ENCODE data around the gene EVI5L. TPM values are rescaled to one million over a fixed set of nuclear protein-coding genes. Genes with fewer than 3 reads are reported as not detected.
A peak's percentile ranks its signal among the peaks of the same experiment; 100 is the strongest.

EVI5L gene
- polyA plus RNA-seq, result 1 to 10 TPM; 2.9 to 8.4 (median 5.6) TPM
- long read RNA-seq, donor 1, result 0 reads
- long read RNA-seq, donor 2, result 0 reads
- long read RNA-seq, donor 3, partial matches to known transcripts, result 132 of 132 reads
- long read RNA-seq, donor 3, other reads (novel, unspliced or antisense), result 0 of 132 reads
- long read RNA-seq, donor 4, result 0 reads
- long read RNA-seq, donor 5, partial matches to known transcripts, result 0 of 8 reads
- long read RNA-seq, donor 5, other reads (novel, unspliced or antisense), result 8 of 8 reads
- long read RNA-seq, donor 6, result 0 reads
- long read RNA-seq, donor 7, partial matches to known transcripts, result 112 of 135 reads
- long read RNA-seq, donor 7, other reads (novel, unspliced or antisense), result 23 of 135 reads
- long read RNA-seq, donor 8, result 0 reads
- long read RNA-seq, donor 9, result 0 reads
- long read RNA-seq, donor 10, partial matches to known transcripts, result 8 of 18 reads
- long read RNA-seq, donor 10, other reads (novel, unspliced or antisense), result 10 of 18 reads

- H3K4me1 ChIP-seq (ENCODE audit: control insufficient read depth in 3 of 3, insufficient read depth in 2 of 3, low read depth in 1 of 3, low read length in 2 of 3), result peaks cover 0 to 11% (median 7%) of the 10 kb centered on the region in 3 donors
- peak within 1 kb of the TSS in 1 of 3 donors; percentile 61 for H3K27ac ChIP-seq (ENCODE audit: low read depth in 1 of 3, low read length in 2 of 3)
- 0 to 1% (median 0%) methylated on average over 42 to 45 of the region's 45 CpGs for WGBS, 3 donors
- H3K9me3 ChIP-seq (ENCODE audit: control insufficient read depth in 2 of 2, insufficient read depth in 1 of 2, low read depth in 1 of 2, low read length in 1 of 2), result no peaks in the 10 kb centered on the region
- peak within 1 kb of the TSS; percentile 49 to 86 (median 67) for H3K4me3 ChIP-seq (ENCODE audit: low read depth in 1 of 3, low read length in 3 of 3)
- FAIRE-seq (peak; percentile 77), DNase-seq (peak; percentile 99 to 100)
- peaks cover 0 to 3% (median 0%) of the 10 kb centered on the region in 3 donors for H3K36me3 ChIP-seq (ENCODE audit: control insufficient read depth in 3 of 3, insufficient read depth in 2 of 3, low read depth in 1 of 3, low read length in 3 of 3)
- H3K27me3 ChIP-seq (ENCODE audit: control insufficient read depth in 3 of 3, insufficient read depth in 3 of 3, low read length in 3 of 3), result peaks cover 0 to 5% (median 0%) of the 10 kb centered on the region in 3 donors
Measured at GRCh38 chr19:7829561-7830271, at the start of gene EVI5L. TSS of gene EVI5L (plus strand) at chr19:7830218. CDS start at chr19:7846543, 16,325 bp downstream.

- DNase-seq, result no peak
- peaks cover 0 to 21% (median 12%) of the 10 kb centered on the region in 3 donors for H3K27me3 ChIP-seq (ENCODE audit: control insufficient read depth in 3 of 3, insufficient read depth in 3 of 3, low read length in 3 of 3)
- H3K4me1 ChIP-seq (ENCODE audit: control insufficient read depth in 3 of 3, insufficient read depth in 2 of 3, low read depth in 1 of 3, low read length in 2 of 3), result no peaks in the 10 kb centered on the region
- H3K36me3 ChIP-seq (ENCODE audit: control insufficient read depth in 3 of 3, insufficient read depth in 2 of 3, low read depth in 1 of 3, low read length in 3 of 3), result no peaks in the 10 kb centered on the region
- no peaks in the 10 kb centered on the region for H3K9me3 ChIP-seq (ENCODE audit: control insufficient read depth in 2 of 2, insufficient read depth in 1 of 2, low read depth in 1 of 2, low read length in 1 of 2)
- no peak for FAIRE-seq
- no peak overlapping the region for H3K4me3 ChIP-seq (ENCODE audit: low read depth in 1 of 3, low read length in 3 of 3)
- no peak overlapping the region for H3K27ac ChIP-seq (ENCODE audit: low read depth in 1 of 3, low read length in 2 of 3)
- 52 to 54% (median 54%) methylated on average over 12 of the region's 12 CpGs for WGBS, 3 donors
Measured at GRCh38 chr19:7781157-7781556, 48.9 kb upstream of the EVI5L start.

- Histone ChIP-seq H3K36me3 (ENCODE audit: control insufficient read depth in 3 of 3, insufficient read depth in 2 of 3, low read depth in 1 of 3, low read length in 3 of 3) (no peaks in the 10 kb centered on the region), H3K9me3 (ENCODE audit: control insufficient read depth in 2 of 2, insufficient read depth in 1 of 2, low read depth in 1 of 2, low read length in 1 of 2) (no peaks in the 10 kb centered on the region), H3K27ac (ENCODE audit: low read depth in 1 of 3, low read length in 2 of 3) (no peak overlapping the region), H3K27me3 (ENCODE audit: control insufficient read depth in 3 of 3, insufficient read depth in 3 of 3, low read length in 3 of 3) (peaks cover 3 to 39% (median 25%) of the 10 kb centered on the region in 3 donors), H3K4me3 (ENCODE audit: low read depth in 1 of 3, low read length in 3 of 3) (no peak overlapping the region), H3K4me1 (ENCODE audit: control insufficient read depth in 3 of 3, insufficient read depth in 2 of 3, low read depth in 1 of 3, low read length in 2 of 3) (no peaks in the 10 kb centered on the region)
- DNase-seq, result no peak
- WGBS, 3 donors, result 18 to 27% (median 20%) methylated on average over 8 of the region's 8 CpGs
- FAIRE-seq, result no peak
Measured at GRCh38 chr19:7783991-7784423, 46.0 kb upstream of the EVI5L start.

- no peaks in the 10 kb centered on the region for H3K9me3 ChIP-seq (ENCODE audit: control insufficient read depth in 2 of 2, insufficient read depth in 1 of 2, low read depth in 1 of 2, low read length in 1 of 2)
- FAIRE-seq, result no peak
- H3K4me1 ChIP-seq (ENCODE audit: control insufficient read depth in 3 of 3, insufficient read depth in 2 of 3, low read depth in 1 of 3, low read length in 2 of 3), result no peaks in the 10 kb centered on the region
- DNase-seq, result no peak
- no peak overlapping the region for H3K4me3 ChIP-seq (ENCODE audit: low read depth in 1 of 3, low read length in 3 of 3)
- no peaks in the 10 kb centered on the region for H3K36me3 ChIP-seq (ENCODE audit: control insufficient read depth in 3 of 3, insufficient read depth in 2 of 3, low read depth in 1 of 3, low read length in 3 of 3)
- H3K27me3 ChIP-seq (ENCODE audit: control insufficient read depth in 3 of 3, insufficient read depth in 3 of 3, low read length in 3 of 3), result peaks cover 3 to 44% (median 31%) of the 10 kb centered on the region in 3 donors
- no peak overlapping the region for H3K27ac ChIP-seq (ENCODE audit: low read depth in 1 of 3, low read length in 2 of 3)
Measured at GRCh38 chr19:7784856-7785255, 45.2 kb upstream of the EVI5L start.

- WGBS, 3 donors, result 14 to 18% (median 17%) methylated on average over 10 of the region's 10 CpGs
- no peak overlapping the region for H3K4me3 ChIP-seq (ENCODE audit: low read depth in 1 of 3, low read length in 3 of 3)
- FAIRE-seq (no peak), DNase-seq (no peak)
- H3K4me1 ChIP-seq (ENCODE audit: control insufficient read depth in 3 of 3, insufficient read depth in 2 of 3, low read depth in 1 of 3, low read length in 2 of 3), result no peaks in the 10 kb centered on the region
- H3K36me3 ChIP-seq (ENCODE audit: control insufficient read depth in 3 of 3, insufficient read depth in 2 of 3, low read depth in 1 of 3, low read length in 3 of 3), result no peaks in the 10 kb centered on the region
- H3K9me3 ChIP-seq (ENCODE audit: control insufficient read depth in 2 of 2, insufficient read depth in 1 of 2, low read depth in 1 of 2, low read length in 1 of 2), result no peaks in the 10 kb centered on the region
- peaks cover 3 to 41% (median 26%) of the 10 kb centered on the region in 3 donors for H3K27me3 ChIP-seq (ENCODE audit: control insufficient read depth in 3 of 3, insufficient read depth in 3 of 3, low read length in 3 of 3)
- no peak overlapping the region for H3K27ac ChIP-seq (ENCODE audit: low read depth in 1 of 3, low read length in 2 of 3)
Measured at GRCh38 chr19:7787141-7787540, 42.9 kb upstream of the EVI5L start.

GRCh38 chr19:7787602-7788177, 42.3 kb upstream of the EVI5L start:
- H3K36me3 ChIP-seq (ENCODE audit: control insufficient read depth in 3 of 3, insufficient read depth in 2 of 3, low read depth in 1 of 3, low read length in 3 of 3), result no peaks in the 10 kb centered on the region
- DNase-seq (no peak), FAIRE-seq (no peak)
- H3K4me3 ChIP-seq (ENCODE audit: low read depth in 1 of 3, low read length in 3 of 3), result no peak overlapping the region
- peaks cover 3 to 41% (median 26%) of the 10 kb centered on the region in 3 donors for H3K27me3 ChIP-seq (ENCODE audit: control insufficient read depth in 3 of 3, insufficient read depth in 3 of 3, low read length in 3 of 3)
- no peaks in the 10 kb centered on the region for H3K9me3 ChIP-seq (ENCODE audit: control insufficient read depth in 2 of 2, insufficient read depth in 1 of 2, low read depth in 1 of 2, low read length in 1 of 2)
- WGBS, 3 donors, result 15 to 30% (median 19%) methylated on average over 22 of the region's 22 CpGs
- no peak overlapping the region for H3K27ac ChIP-seq (ENCODE audit: low read depth in 1 of 3, low read length in 2 of 3)
- no peaks in the 10 kb centered on the region for H3K4me1 ChIP-seq (ENCODE audit: control insufficient read depth in 3 of 3, insufficient read depth in 2 of 3, low read depth in 1 of 3, low read length in 2 of 3)

- DNase-seq, result no peak
- no peaks in the 10 kb centered on the region for H3K9me3 ChIP-seq (ENCODE audit: control insufficient read depth in 2 of 2, insufficient read depth in 1 of 2, low read depth in 1 of 2, low read length in 1 of 2)
- FAIRE-seq, result no peak
- H3K27me3 ChIP-seq (ENCODE audit: control insufficient read depth in 3 of 3, insufficient read depth in 3 of 3, low read length in 3 of 3), result peaks cover 3 to 42% (median 25%) of the 10 kb centered on the region in 3 donors
- no peak overlapping the region for H3K4me3 ChIP-seq (ENCODE audit: low read depth in 1 of 3, low read length in 3 of 3)
- 4 to 12% (median 9%) methylated on average over 42 to 67 of the region's 67 CpGs for WGBS, 3 donors
- no peaks in the 10 kb centered on the region for H3K36me3 ChIP-seq (ENCODE audit: control insufficient read depth in 3 of 3, insufficient read depth in 2 of 3, low read depth in 1 of 3, low read length in 3 of 3)
- H3K4me1 ChIP-seq (ENCODE audit: control insufficient read depth in 3 of 3, insufficient read depth in 2 of 3, low read depth in 1 of 3, low read length in 2 of 3), result no peaks in the 10 kb centered on the region
- no peak overlapping the region for H3K27ac ChIP-seq (ENCODE audit: low read depth in 1 of 3, low read length in 2 of 3)
Measured at GRCh38 chr19:7788178-7788932, 41.7 kb upstream of the EVI5L start.

- DNase-seq (no peak), FAIRE-seq (no peak)
- Histone ChIP-seq H3K4me1 (ENCODE audit: control insufficient read depth in 3 of 3, insufficient read depth in 2 of 3, low read depth in 1 of 3, low read length in 2 of 3) (no peaks in the 10 kb centered on the region), H3K4me3 (ENCODE audit: low read depth in 1 of 3, low read length in 3 of 3) (no peak overlapping the region), H3K36me3 (ENCODE audit: control insufficient read depth in 3 of 3, insufficient read depth in 2 of 3, low read depth in 1 of 3, low read length in 3 of 3) (no peaks in the 10 kb centered on the region), H3K27ac (ENCODE audit: low read depth in 1 of 3, low read length in 2 of 3) (no peak overlapping the region), H3K27me3 (ENCODE audit: control insufficient read depth in 3 of 3, insufficient read depth in 3 of 3, low read length in 3 of 3) (peaks cover 3 to 42% (median 24%) of the 10 kb centered on the region in 3 donors), H3K9me3 (ENCODE audit: control insufficient read depth in 2 of 2, insufficient read depth in 1 of 2, low read depth in 1 of 2, low read length in 1 of 2) (no peaks in the 10 kb centered on the region)
- WGBS, 3 donors, result 2 to 6% (median 2%) methylated on average over 21 to 23 of the region's 23 CpGs
Measured at GRCh38 chr19:7788933-7789323, 41.1 kb upstream of the EVI5L start.
